ENCODE data around the gene TMEM119.
"Not testable (repeated sequence)": the region's sequence is repeated elsewhere in the genome, so short reads cannot be mapped to it uniquely, and the experiment has no call there.

The TMEM119 gene

GRCh38 chr12:108634341-108634751 lies 36.5 kb upstream of the TMEM119 start:
- peak; percentile 62 for DNase-seq

GRCh38 chr12:108633534-108634248 lies 35.8 kb upstream of the TMEM119 start, which contains the start of gene SELPLG:
SELPLG (minus strand) TSS chr12:108633894; CDS start chr12:108624307, 9,587 bp downstream.
- DNase-seq: peak; percentile 87

GRCh38 chr12:108633081-108633533 lies 35.2 kb upstream of the TMEM119 start:
- DNase-seq: no peak

- not testable (repeated sequence) for DNase-seq
These were observed 33.4 kb upstream of the TMEM119 start for GRCh38 chr12:108631261-108631660.

- no peak for DNase-seq
These were observed 32.8 kb upstream of the TMEM119 start for GRCh38 chr12:108630481-108631207.

- no peak for DNase-seq
These were observed 32.1 kb upstream of the TMEM119 start for GRCh38 chr12:108629824-108630476.

- DNase-seq: no peak
These were observed 31.3 kb upstream of the TMEM119 start for GRCh38 chr12:108629151-108629550.

- DNase-seq: no peak
These were observed 29.4 kb upstream of the TMEM119 start for GRCh38 chr12:108627134-108627920.

- DNase-seq: no peak
These were observed 27.3 kb upstream of the TMEM119 start for GRCh38 chr12:108625228-108625627.

GRCh38 chr12:108623577-108623976 lies 25.7 kb upstream of the TMEM119 start:
- no peak for DNase-seq

- DNase-seq: no peak
These were observed 25.1 kb upstream of the TMEM119 start for GRCh38 chr12:108622921-108623514.

- DNase-seq: no peak
These were observed 24.5 kb upstream of the TMEM119 start for GRCh38 chr12:108622421-108622820.

GRCh38 chr12:108621161-108621560 lies 23.3 kb upstream of the TMEM119 start:
- no peak for DNase-seq

GRCh38 chr12:108620236-108620879 lies 22.5 kb upstream of the TMEM119 start:
- no peak for DNase-seq

GRCh38 chr12:108619369-108620160 lies 21.7 kb upstream of the TMEM119 start:
- no peak for DNase-seq

- DNase-seq: not testable (repeated sequence)
These were observed 21.0 kb upstream of the TMEM119 start for GRCh38 chr12:108618953-108619274.

- peak; percentile 66 for DNase-seq
These were observed 20.4 kb upstream of the TMEM119 start for GRCh38 chr12:108618079-108618952.

- peak; percentile 65 for DNase-seq
These were observed 19.3 kb upstream of the TMEM119 start for GRCh38 chr12:108616941-108617858.

GRCh38 chr12:108616359-108616758 lies 18.5 kb upstream of the TMEM119 start:
- no peak for DNase-seq
